BJ (cell line): ENCODE measurements around the gene SLC25A14. TPM values are rescaled to one million over a fixed set of nuclear protein-coding genes. Genes with fewer than 3 reads are reported as not detected.

ENCODE experiments used
- CTCF ChIA-PET: fragments of 350-600 bp; formaldehyde crosslinking; extraction: SDS; loops from one replicate; lab custom pipeline; 2021; ENCODE audit warnings: antibody characterized with exemption, inconsistent platforms; lab: Yijun Ruan, JAX
- POLR2A ChIA-PET: fragments of 300-600 bp; sonication (Branson Sonifier 250); formaldehyde crosslinking; extraction: SDS; loops from one replicate; lab custom pipeline; 2021; ENCODE audit warnings: antibody characterized with exemption; lab: Charles Lee
- DNase-seq: peaks from one replicate; pipeline ENCODE4 v3.0.0-alpha.2; 2011; ENCODE audit warnings: low read depth
- H3K27me3 ChIP-seq: 2 replicates; pipeline ENCODE4 v1.6.0; 2011; ENCODE audit warnings: low read length; ENCODE audit not compliant: control insufficient read depth, insufficient read depth
- H3K36me3 ChIP-seq: 2 replicates; pipeline ENCODE4 v1.5.1; 2011; ENCODE audit warnings: low read length; ENCODE audit not compliant: control insufficient read depth, insufficient read depth
- H3K4me3 ChIP-seq: 2 replicates; pipeline ENCODE4 v1.5.1; 2011; ENCODE audit warnings: low read depth, mild to moderate bottlenecking, control low read depth, low read length
- CTCF ChIP-seq: IDR thresholded peaks from 2 replicates; pipeline ENCODE4 v1.5.1; 2011; ENCODE audit warnings: low read depth, mild to moderate bottlenecking, control low read depth, inconsistent platforms, low read length, moderate library complexity; ENCODE audit not compliant: insufficient read depth
- polyA plus RNA-seq: library from polyadenylated mRNA; depleted of rRNA; stranded (reverse); fragments of >200 nt; gene quantifications from 2 replicates; pipeline ENCODE4 v1.2.3, GENCODE V29; 2011

Gene SLC25A14
- polyA plus RNA-seq, 1 experiment, result 11.0 TPM

- peak overlapping the region; percentile 77 for H3K4me3 ChIP-seq
- TF ChIP-seq CTCF, result no peak
- H3K36me3 ChIP-seq, result no peaks in the 10 kb centered on the region
- DNase-seq, result no peak
- ChIA-PET CTCF (interaction anchor here (0.9 to 1.1 kb wide), 2 partner anchors 73 to 513 kb away, joined by 3 read pairs; no protein-coding TSS in a partner anchor), POLR2A (no interaction called here)
- H3K27me3 ChIP-seq, result no peaks in the 10 kb centered on the region
These were observed 62.5 kb downstream of the SLC25A14 start for GRCh38 chrX:130402208-130402684.

GRCh38 chrX:130413415-130413814 lies 73.7 kb downstream of the SLC25A14 start:
- TF ChIP-seq CTCF, result no peak
- no peaks in the 10 kb centered on the region for H3K27me3 ChIP-seq
- H3K4me3 ChIP-seq, result no peak overlapping the region
- no peak for DNase-seq
- H3K36me3 ChIP-seq, result peaks cover 3% of the 10 kb centered on the region
- POLR2A ChIA-PET, result no interaction called here
- CTCF ChIA-PET, result no interaction called here

- H3K4me3 ChIP-seq, result no peak overlapping the region
- no peak for TF ChIP-seq CTCF
- CTCF ChIA-PET, result no interaction called here
- H3K36me3 ChIP-seq, result peaks cover 3% of the 10 kb centered on the region
- POLR2A ChIA-PET, result no interaction called here
- no peaks in the 10 kb centered on the region for H3K27me3 ChIP-seq
- no peak for DNase-seq
These were observed 75.1 kb downstream of the SLC25A14 start for GRCh38 chrX:130414800-130415199.

GRCh38 chrX:130415201-130415600 lies 75.5 kb downstream of the SLC25A14 start:
- CTCF ChIA-PET, result no interaction called here
- TF ChIP-seq CTCF, result no peak
- H3K27me3 ChIP-seq, result no peaks in the 10 kb centered on the region
- DNase-seq, result no peak
- H3K4me3 ChIP-seq, result no peak overlapping the region
- H3K36me3 ChIP-seq, result peaks cover 3% of the 10 kb centered on the region
- POLR2A ChIA-PET, result no interaction called here

- H3K27me3 ChIP-seq, result no peaks in the 10 kb centered on the region
- POLR2A ChIA-PET, result no interaction called here
- H3K4me3 ChIP-seq, result no peak overlapping the region
- CTCF ChIA-PET, result no interaction called here
- TF ChIP-seq CTCF, result no peak
- no peak for DNase-seq
- H3K36me3 ChIP-seq, result peaks cover 1% of the 10 kb centered on the region
These were observed 77.1 kb downstream of the SLC25A14 start for GRCh38 chrX:130416785-130417184.
